GM12865 (cell line): Measurements from ENCODE around the gene USH2A.

Experiments
- DNase-seq: peaks from one replicate; pipeline ENCODE4 v3.0.0; 2010; ENCODE audit warnings: low read depth
- H3K4me3 ChIP-seq: 2 replicates; pipeline ENCODE4 v1.5.1; 2011; ENCODE audit warnings: mild to moderate bottlenecking, low read depth, low read length, control low read depth
- CTCF ChIP-seq: IDR thresholded peaks from 2 replicates; pipeline ENCODE4 v1.5.1; 2011; ENCODE audit warnings: low read length, control low read depth, low read depth, inconsistent platforms; ENCODE audit not compliant: insufficient read depth; ENCODE audit errors: missing control alignments

Gene USH2A

GRCh38 chr1:215786997-215787396 is 636.3 kb downstream of the USH2A start:
- no peak for DNase-seq
- H3K4me3 ChIP-seq, result no peak overlapping the region
- TF ChIP-seq CTCF, result no peak

GRCh38 chr1:215780641-215781040 is 642.6 kb downstream of the USH2A start:
- TF ChIP-seq CTCF, result no peak
- H3K4me3 ChIP-seq, result no peak overlapping the region
- no peak for DNase-seq

DNA sequence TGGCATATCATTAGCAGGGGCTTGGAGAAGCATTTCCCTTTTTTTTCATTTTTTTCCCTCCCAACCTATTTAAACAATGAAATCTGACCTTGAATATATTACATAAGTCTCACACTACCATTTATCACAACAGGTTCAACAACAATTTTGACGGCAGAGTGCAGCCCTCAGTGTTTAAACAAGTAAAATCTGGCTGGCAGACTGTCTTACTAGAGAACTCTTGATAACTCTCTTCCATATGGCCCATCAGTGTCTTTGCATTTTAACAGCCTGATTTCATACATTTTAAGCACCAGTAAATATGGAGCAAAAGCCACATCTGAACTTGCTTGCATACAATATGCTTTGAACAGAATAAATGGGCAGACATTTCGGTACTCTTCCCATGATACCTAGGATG is 643.1 kb downstream of the USH2A start:
- TF ChIP-seq CTCF, result no peak
- H3K4me3 ChIP-seq, result no peak overlapping the region
- no peak for DNase-seq

- H3K4me3 ChIP-seq, result no peak overlapping the region
- DNase-seq, result no peak
- TF ChIP-seq CTCF, result no peak
These were observed 643.5 kb downstream of the USH2A start for GRCh38 chr1:215779729-215780128.

DNA sequence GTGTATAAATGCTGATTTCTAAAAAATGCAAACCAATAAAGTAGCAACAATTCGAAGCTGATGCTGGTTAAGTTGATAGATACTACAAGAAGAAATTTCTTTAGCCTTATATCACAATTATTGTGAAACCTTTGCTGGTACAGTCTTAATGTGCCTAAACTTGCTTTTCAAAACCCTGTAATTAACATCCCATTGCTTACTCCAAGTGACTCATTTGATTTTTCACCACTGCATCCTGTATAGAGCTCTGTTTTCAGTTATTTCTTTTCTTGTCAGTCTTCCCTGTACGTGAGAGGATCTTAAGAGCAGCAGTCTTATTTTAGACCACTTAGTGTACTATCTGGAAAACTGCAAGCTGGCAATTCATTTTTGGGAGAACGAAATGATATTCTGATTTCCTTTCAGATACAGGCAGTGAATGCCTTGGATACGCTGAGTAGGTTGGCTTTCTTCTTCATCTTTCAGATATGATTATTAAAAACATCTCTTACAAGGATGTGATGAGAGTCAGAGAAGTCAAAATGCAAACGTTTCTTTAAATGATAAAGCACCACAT is 645.8 kb downstream of the USH2A start:
- no peak for DNase-seq
- TF ChIP-seq CTCF, result no peak
- no peak overlapping the region for H3K4me3 ChIP-seq

DNA sequence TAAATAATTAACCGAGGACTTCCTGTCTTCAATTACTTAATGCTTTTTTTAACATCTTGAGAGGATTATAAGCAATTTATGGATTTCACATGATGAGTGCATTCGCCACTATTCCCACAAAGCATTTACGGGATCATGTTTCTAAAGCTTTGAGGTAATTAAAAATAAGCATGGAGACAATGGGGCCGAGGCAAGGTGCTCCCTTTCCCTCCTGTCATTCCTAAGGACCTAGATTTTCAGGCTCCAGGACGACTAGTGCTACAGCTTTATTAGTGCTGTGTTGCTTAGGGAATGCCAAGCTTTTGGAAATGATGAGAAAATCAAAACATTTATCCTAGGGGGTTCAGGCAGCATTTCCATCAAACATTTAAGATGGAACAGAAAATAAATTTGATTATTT is 646.9 kb downstream of the USH2A start:
- H3K4me3 ChIP-seq, result no peak overlapping the region
- DNase-seq, result no peak
- no peak for TF ChIP-seq CTCF

DNA sequence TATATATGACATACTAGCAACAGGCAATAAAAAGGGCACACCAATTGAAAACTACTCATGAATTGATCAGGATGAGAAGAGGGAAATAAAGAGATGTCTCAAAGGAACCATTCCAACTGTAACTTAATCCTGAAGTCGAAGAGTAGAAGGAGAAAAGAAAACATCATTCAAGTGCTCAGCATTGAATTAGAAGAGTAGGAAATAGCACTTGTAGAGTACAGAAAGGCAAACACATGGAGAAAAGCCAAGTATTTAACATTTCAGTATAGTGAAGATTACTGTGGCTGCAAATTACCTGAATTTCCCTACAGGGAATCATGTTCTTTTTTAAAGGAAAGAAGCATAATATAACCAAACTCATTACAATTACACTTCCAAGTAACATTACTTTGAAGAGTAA is 651.1 kb downstream of the USH2A start:
- no peak for DNase-seq
- TF ChIP-seq CTCF, result no peak
- H3K4me3 ChIP-seq, result no peak overlapping the region
